HG03159 (cell line): ENCODE data around the gene HCRTR2.
A peak's percentile ranks its signal among the peaks of the same experiment; 100 is the strongest.
"Not testable (repeated sequence)": the region's sequence is repeated elsewhere in the genome, so short reads cannot be mapped to it uniquely, and the experiment has no call there.

Experiments
- ATAC-seq: cut with Tn5 transposase; IDR thresholded peaks from one replicate; pipeline ENCODE4 v1.9.1; 2021; ENCODE audit warnings: mild to moderate bottlenecking, moderate library complexity; ENCODE audit not compliant: unreplicated experiment

Gene HCRTR2

GRCh38 chr6:55212156-55212555 lies 37.8 kb downstream of the HCRTR2 start:
- ATAC-seq = no peak

GRCh38 chr6:55220961-55221360 lies 46.6 kb downstream of the HCRTR2 start:
- ATAC-seq = no peak

GRCh38 chr6:55227862-55228261 lies 53.5 kb downstream of the HCRTR2 start:
- no peak for ATAC-seq

GRCh38 chr6:55239099-55239498 lies 64.8 kb downstream of the HCRTR2 start:
- no peak for ATAC-seq

GRCh38 chr6:55240975-55241605 lies 66.8 kb downstream of the HCRTR2 start:
- not testable (repeated sequence) for ATAC-seq

- ATAC-seq = no peak
Measured at GRCh38 chr6:55250400-55250799, 76.1 kb downstream of the HCRTR2 start.

GRCh38 chr6:55255113-55255512 lies 80.8 kb downstream of the HCRTR2 start:
- no peak for ATAC-seq

- no peak for ATAC-seq
Measured at GRCh38 chr6:55260181-55260580, 85.9 kb downstream of the HCRTR2 start.

GRCh38 chr6:55265409-55266114 lies 91.2 kb downstream of the HCRTR2 start:
- ATAC-seq = no peak

GRCh38 chr6:55266896-55267295 lies 92.6 kb downstream of the HCRTR2 start:
- ATAC-seq = no peak

GRCh38 chr6:55276745-55277530 lies 102.6 kb downstream of the HCRTR2 start:
- peak; percentile 89 for ATAC-seq

GRCh38 chr6:55277646-55278045 lies 103.3 kb downstream of the HCRTR2 start:
- ATAC-seq = no peak

- no peak for ATAC-seq
Measured at GRCh38 chr6:55281215-55281614, 106.9 kb downstream of the HCRTR2 start.

- no peak for ATAC-seq
Measured at GRCh38 chr6:55282115-55282514, 107.8 kb downstream of the HCRTR2 start.

GRCh38 chr6:55286824-55287223 lies 112.5 kb downstream of the HCRTR2 start:
- ATAC-seq = peak; percentile 70

GRCh38 chr6:55290736-55291135 lies 116.4 kb downstream of the HCRTR2 start:
- ATAC-seq = no peak

GRCh38 chr6:55293116-55293515 lies 118.8 kb downstream of the HCRTR2 start:
- no peak for ATAC-seq

- ATAC-seq = not testable (repeated sequence)
Measured at GRCh38 chr6:55297214-55297613, 122.9 kb downstream of the HCRTR2 start.

GRCh38 chr6:55299286-55299985 lies 125.1 kb downstream of the HCRTR2 start:
- ATAC-seq = no peak

GRCh38 chr6:55304747-55305146 lies 130.4 kb downstream of the HCRTR2 start:
- ATAC-seq = no peak
